Stimulated activated CD8-positive, alpha-beta memory T cell treated with anti-CD3 and anti-CD28 coated beads, Interleukin-2, amount 100 ng/mL, for 48 hours (primary cell): ENCODE results near the gene RNF141.

ENCODE experiments used
- DNase-seq, 2 donors: peaks; one replicate each; pipeline ENCODE4 v3.0.0-alpha.2; 2020; ENCODE audit warnings: low read depth in 2 of 2

Gene RNF141

GRCh38 chr11:10540915-10541560 is at the start of gene RNF141:
Gene RNF141, minus strand, starts transcription at chr11:10541187. Its CDS starts 7,029 bp downstream, at chr11:10534158.
- DNase-seq: peak; percentile 97

- no peak for DNase-seq
Measured at GRCh38 chr11:10590218-10590915, 49.4 kb upstream of the RNF141 start.

- DNase-seq: no peak
Measured at GRCh38 chr11:10588904-10589303, 47.9 kb upstream of the RNF141 start.

GRCh38 chr11:10587995-10588394 is 47.0 kb upstream of the RNF141 start:
- no peak for DNase-seq

GRCh38 chr11:10587388-10587787 is 46.4 kb upstream of the RNF141 start:
- DNase-seq: no peak

- DNase-seq: no peak
Measured at GRCh38 chr11:10584071-10584501, 43.1 kb upstream of the RNF141 start.

- DNase-seq: no peak
Measured at GRCh38 chr11:10581481-10582019, 40.6 kb upstream of the RNF141 start.

GRCh38 chr11:10580623-10581022 is 39.6 kb upstream of the RNF141 start:
- DNase-seq: no peak

GRCh38 chr11:10579700-10580099 is 38.7 kb upstream of the RNF141 start:
- no peak for DNase-seq

GRCh38 chr11:10576035-10576398 is 35.0 kb upstream of the RNF141 start:
- DNase-seq: no peak

- DNase-seq: no peak
Measured at GRCh38 chr11:10575346-10576034, 34.5 kb upstream of the RNF141 start.

GRCh38 chr11:10573556-10573955 is 32.6 kb upstream of the RNF141 start:
- no peak for DNase-seq

GRCh38 chr11:10573028-10573427 is 32.0 kb upstream of the RNF141 start:
- DNase-seq: no peak

- no peak for DNase-seq
Measured at GRCh38 chr11:10572533-10572932, 31.5 kb upstream of the RNF141 start.

GRCh38 chr11:10568486-10568941 is 27.5 kb upstream of the RNF141 start, which contains the start of gene LYVE1:
Gene LYVE1, minus strand, starts transcription at chr11:10568665. Its CDS starts 133 bp downstream, at chr11:10568532.
- DNase-seq: no peak

GRCh38 chr11:10567446-10567845 is 26.5 kb upstream of the RNF141 start:
- DNase-seq: no peak

- DNase-seq: no peak
Measured at GRCh38 chr11:10566257-10566957, 25.4 kb upstream of the RNF141 start.

GRCh38 chr11:10565493-10565892 is 24.5 kb upstream of the RNF141 start:
- DNase-seq: no peak

- no peak for DNase-seq
Measured at GRCh38 chr11:10564696-10565318, 23.8 kb upstream of the RNF141 start.

GRCh38 chr11:10564030-10564429 is 23.0 kb upstream of the RNF141 start:
- no peak for DNase-seq

- DNase-seq: no peak
Measured at GRCh38 chr11:10561947-10562346, 21.0 kb upstream of the RNF141 start.
